Lower lobe of right lung (tissue), 2 donors: ENCODE data around the gene BLMH. TPM values are rescaled to one million over a fixed set of nuclear protein-coding genes. Genes with fewer than 3 reads are reported as not detected.

Experiments used
- ATAC-seq, 2 donors: fragments of 200-7000 bp; cut with Tn5 transposase; one replicate each; pipeline ENCODE4 v1.9.1; 2020 to 2022; ENCODE audit warnings: mild to moderate bottlenecking in 2 of 2, moderate library complexity in 2 of 2
- DNase-seq: peaks from one replicate; pipeline ENCODE4 v3.0.0-alpha.2; 2020
- H3K27ac ChIP-seq: fragments of 200-600 bp; one replicate; pipeline ENCODE4 v1.8.0; 2022
- H3K27me3 ChIP-seq: fragments of 200-600 bp; one replicate; pipeline ENCODE4 v1.8.0; 2022; ENCODE audit warnings: low read depth
- H3K36me3 ChIP-seq: fragments of 200-600 bp; one replicate; pipeline ENCODE4 v1.8.0; 2022; ENCODE audit warnings: mild to moderate bottlenecking
- H3K4me1 ChIP-seq: fragments of 200-600 bp; one replicate; pipeline ENCODE4 v1.8.0; 2022
- H3K4me3 ChIP-seq: fragments of 200-600 bp; one replicate; pipeline ENCODE4 v1.8.0; 2022; ENCODE audit warnings: mild to moderate bottlenecking
- H3K9me3 ChIP-seq: fragments of 200-600 bp; one replicate; pipeline ENCODE4 v1.8.0; 2022
- intact Hi-C: fragments of 100-400 bp; cut with DNase I; formaldehyde crosslinking; loops from one replicate; pipeline ENCODE4 v1.11.0; 2022
- total RNA-seq: library from RNA; stranded (reverse); fragmentation: NEBNext Ultra II Directional; extraction: Animal tissue kit (Norgen Biotek cat#: 25700); gene quantifications from one replicate; pipeline ENCODE4 v1.2.1, GENCODE V29; 2021
- TF ChIP-seq, protein P1 (sequence below): fragments of 200-600 bp; IDR thresholded peaks from one replicate; pipeline ENCODE4 v1.8.0; 2022; ENCODE audit warnings: antibody characterized with exemption, mild to moderate bottlenecking
- donor health status: DM: no; HTN: yes; CAD: no; lungs with severe emphysema.

BLMH gene
- total RNA-seq, 1 donor from 2014 or later, result 27.4 TPM

DNA sequence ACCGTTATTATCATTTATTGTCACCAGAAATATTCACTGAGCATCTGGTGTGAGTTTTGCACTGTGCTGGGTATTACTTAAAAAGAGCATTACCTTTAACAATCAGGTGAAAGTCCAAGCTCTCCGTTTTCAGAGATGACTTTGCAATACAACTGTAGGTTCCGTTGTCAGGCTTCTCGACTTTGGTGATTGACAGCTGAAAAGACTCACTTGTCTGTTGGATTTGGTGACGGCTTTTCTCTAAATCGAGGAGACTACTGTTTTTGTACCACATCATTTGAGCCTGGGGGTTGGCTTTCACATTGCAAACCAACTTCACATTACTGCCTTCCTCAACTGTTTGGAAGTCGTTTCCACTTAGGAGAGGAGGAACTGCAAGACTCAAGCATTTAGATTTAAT lies 33.0 kb upstream of the BLMH start:
- no peak for ATAC-seq
- H3K36me3 ChIP-seq, result no peaks in the 10 kb centered on the region
- DNase-seq, result no peak
- no peaks in the 10 kb centered on the region for H3K9me3 ChIP-seq
- intact Hi-C loops, result no loop called here
- H3K4me3 ChIP-seq, result no peak overlapping the region
- H3K4me1 ChIP-seq, result no peaks in the 10 kb centered on the region
- H3K27me3 ChIP-seq, result no peaks in the 10 kb centered on the region
- TF ChIP-seq, protein P1, sequence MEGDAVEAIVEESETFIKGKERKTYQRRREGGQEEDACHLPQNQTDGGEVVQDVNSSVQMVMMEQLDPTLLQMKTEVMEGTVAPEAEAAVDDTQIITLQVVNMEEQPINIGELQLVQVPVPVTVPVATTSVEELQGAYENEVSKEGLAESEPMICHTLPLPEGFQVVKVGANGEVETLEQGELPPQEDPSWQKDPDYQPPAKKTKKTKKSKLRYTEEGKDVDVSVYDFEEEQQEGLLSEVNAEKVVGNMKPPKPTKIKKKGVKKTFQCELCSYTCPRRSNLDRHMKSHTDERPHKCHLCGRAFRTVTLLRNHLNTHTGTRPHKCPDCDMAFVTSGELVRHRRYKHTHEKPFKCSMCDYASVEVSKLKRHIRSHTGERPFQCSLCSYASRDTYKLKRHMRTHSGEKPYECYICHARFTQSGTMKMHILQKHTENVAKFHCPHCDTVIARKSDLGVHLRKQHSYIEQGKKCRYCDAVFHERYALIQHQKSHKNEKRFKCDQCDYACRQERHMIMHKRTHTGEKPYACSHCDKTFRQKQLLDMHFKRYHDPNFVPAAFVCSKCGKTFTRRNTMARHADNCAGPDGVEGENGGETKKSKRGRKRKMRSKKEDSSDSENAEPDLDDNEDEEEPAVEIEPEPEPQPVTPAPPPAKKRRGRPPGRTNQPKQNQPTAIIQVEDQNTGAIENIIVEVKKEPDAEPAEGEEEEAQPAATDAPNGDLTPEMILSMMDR, result no peak
- no peak overlapping the region for H3K27ac ChIP-seq

DNA sequence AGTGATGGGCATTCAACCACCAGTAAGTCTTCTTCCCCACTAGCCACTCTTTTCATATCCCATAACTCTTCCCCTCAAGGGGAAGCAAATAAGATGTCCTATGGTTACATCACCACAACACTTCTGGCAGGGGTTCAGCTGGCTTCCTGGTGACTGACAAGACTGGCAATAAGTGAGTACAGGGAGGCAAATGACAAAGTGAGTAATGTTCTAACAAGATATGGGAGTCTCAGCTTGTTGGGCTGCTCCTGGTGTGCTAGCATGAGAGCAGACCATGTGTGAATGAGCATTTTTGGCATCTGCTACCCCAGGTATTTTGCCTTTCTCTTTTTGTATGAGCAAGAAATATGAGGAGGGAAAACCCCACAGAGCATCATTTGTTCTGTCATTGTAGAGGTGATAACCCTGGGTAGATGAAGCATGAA lies 32.2 kb upstream of the BLMH start:
- Histone ChIP-seq H3K27me3 (no peaks in the 10 kb centered on the region), H3K4me1 (no peaks in the 10 kb centered on the region), H3K36me3 (no peaks in the 10 kb centered on the region), H3K4me3 (no peak overlapping the region), H3K27ac (no peak overlapping the region), H3K9me3 (no peaks in the 10 kb centered on the region)
- ATAC-seq, result peak; percentile 19 to 43
- TF ChIP-seq, protein P1, result no peak
- DNase-seq, result no peak
- intact Hi-C loops, result no loop called here

DNA sequence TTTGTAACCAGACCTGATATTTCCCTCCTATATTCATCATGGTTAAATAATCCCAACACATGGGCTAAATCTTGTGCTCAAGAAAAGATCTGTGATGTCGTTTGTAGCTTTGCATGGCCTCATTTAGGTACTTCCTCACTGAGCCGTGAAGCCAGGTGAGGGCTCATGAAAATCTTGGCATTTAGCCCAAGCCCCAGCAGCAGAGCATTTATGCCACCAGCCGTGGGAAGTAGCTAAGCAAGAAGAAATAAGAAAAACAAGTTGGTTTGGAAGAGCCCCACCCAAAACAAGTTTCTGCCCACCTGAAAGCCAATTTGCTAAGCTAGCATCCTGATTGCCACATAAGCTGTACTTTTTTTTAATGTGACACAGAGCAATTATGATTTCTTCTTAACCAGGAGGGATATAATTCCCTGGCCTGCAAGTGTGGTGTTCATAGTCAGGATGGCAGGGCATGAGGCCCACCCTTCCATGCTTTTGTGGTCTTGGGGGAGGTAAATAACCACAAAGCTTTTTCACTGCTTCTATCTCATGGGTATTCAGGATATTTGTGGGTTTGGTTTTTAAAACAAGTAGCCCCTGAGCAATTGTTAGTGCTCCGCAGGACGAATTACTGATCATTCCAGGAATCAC lies 31.6 kb upstream of the BLMH start:
- Histone ChIP-seq H3K36me3 (no peaks in the 10 kb centered on the region), H3K9me3 (no peaks in the 10 kb centered on the region), H3K27me3 (no peaks in the 10 kb centered on the region), H3K27ac (no peak overlapping the region), H3K4me3 (no peak overlapping the region), H3K4me1 (no peaks in the 10 kb centered on the region)
- TF ChIP-seq, protein P1, result no peak
- intact Hi-C loops, result no loop called here
- ATAC-seq (no peak), DNase-seq (no peak)

DNA sequence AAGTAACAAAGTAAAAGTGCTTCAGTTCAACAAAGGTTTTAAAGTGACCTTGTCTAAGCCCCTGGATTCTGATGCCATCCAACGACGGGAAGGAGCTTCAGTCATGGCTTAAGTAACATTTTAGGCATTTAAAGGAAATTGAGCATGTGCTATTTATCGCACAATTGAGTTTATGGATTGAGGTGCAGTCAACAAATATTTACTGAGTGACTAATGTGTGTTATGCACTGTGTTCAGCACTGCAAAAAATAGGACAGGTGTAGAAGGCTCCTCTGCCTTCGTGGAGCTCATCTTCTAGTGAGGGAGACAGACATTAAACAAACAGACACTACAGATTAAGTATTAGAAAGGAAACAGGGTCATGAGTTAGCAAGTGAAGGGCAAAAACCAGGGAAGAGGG lies 29.6 kb upstream of the BLMH start:
- DNase-seq (no peak), ATAC-seq (no peak)
- no peaks in the 10 kb centered on the region for H3K27me3 ChIP-seq
- no peak overlapping the region for H3K4me3 ChIP-seq
- no peaks in the 10 kb centered on the region for H3K9me3 ChIP-seq
- H3K4me1 ChIP-seq, result no peaks in the 10 kb centered on the region
- H3K36me3 ChIP-seq, result no peaks in the 10 kb centered on the region
- H3K27ac ChIP-seq, result no peak overlapping the region
- intact Hi-C loops, result no loop called here
- TF ChIP-seq, protein P1, result no peak

DNA sequence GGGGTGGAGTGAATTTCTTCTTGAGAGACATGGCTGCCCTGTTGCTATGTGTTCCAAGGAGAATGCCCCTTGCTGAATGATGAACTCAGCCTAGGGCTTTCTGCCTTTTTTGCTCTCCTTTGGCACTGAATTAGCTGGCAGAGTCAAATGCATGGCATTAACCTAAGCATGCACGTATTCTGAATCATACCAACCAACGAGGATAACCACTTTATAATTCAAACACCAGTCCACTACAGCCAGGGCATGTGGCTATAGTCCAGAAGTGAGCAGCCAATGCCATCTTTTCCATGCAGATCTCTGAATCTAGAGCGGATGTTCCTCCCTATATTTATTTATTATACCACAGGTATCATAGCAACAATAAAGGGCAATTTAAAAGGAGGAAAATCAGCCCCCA lies 26.4 kb upstream of the BLMH start:
- no peak overlapping the region for H3K27ac ChIP-seq
- no peak for ATAC-seq
- intact Hi-C loops, result no loop called here

More for the DNA sequence above, 26.4 kb upstream of the BLMH start:
- DNase-seq, result no peak
- H3K4me1 ChIP-seq, result no peaks in the 10 kb centered on the region
- no peak overlapping the region for H3K4me3 ChIP-seq
- no peaks in the 10 kb centered on the region for H3K27me3 ChIP-seq
- no peaks in the 10 kb centered on the region for H3K36me3 ChIP-seq
- TF ChIP-seq, protein P1, result no peak
- no peaks in the 10 kb centered on the region for H3K9me3 ChIP-seq
